C4-2B (cell line): Measurements from ENCODE around the gene OR10K2.

Experiments
- ZFX ChIP-seq: fragments of 450-650 bp; IDR thresholded peaks from 2 replicates; pipeline ENCODE4 v1.6.1; 2017
- TF ChIP-seq, protein P1 (sequence below): fragments of 450-650 bp; conservative IDR thresholded peaks from 2 replicates; pipeline ENCODE4 v1.5.1; 2017; ENCODE audit warnings: mild to moderate bottlenecking

GRCh38 chr1:158371188-158371953 is 54.7 kb downstream of the OR10K2 start:
- TF ChIP-seq, protein P1, sequence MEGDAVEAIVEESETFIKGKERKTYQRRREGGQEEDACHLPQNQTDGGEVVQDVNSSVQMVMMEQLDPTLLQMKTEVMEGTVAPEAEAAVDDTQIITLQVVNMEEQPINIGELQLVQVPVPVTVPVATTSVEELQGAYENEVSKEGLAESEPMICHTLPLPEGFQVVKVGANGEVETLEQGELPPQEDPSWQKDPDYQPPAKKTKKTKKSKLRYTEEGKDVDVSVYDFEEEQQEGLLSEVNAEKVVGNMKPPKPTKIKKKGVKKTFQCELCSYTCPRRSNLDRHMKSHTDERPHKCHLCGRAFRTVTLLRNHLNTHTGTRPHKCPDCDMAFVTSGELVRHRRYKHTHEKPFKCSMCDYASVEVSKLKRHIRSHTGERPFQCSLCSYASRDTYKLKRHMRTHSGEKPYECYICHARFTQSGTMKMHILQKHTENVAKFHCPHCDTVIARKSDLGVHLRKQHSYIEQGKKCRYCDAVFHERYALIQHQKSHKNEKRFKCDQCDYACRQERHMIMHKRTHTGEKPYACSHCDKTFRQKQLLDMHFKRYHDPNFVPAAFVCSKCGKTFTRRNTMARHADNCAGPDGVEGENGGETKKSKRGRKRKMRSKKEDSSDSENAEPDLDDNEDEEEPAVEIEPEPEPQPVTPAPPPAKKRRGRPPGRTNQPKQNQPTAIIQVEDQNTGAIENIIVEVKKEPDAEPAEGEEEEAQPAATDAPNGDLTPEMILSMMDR = no peak
- no peak for TF ChIP-seq ZFX
